Globus pallidus (tissue), 1 donor: ENCODE data around the gene FMN2.
"Not testable (repeated sequence)": the region's sequence is repeated elsewhere in the genome, so short reads cannot be mapped to it uniquely, and the experiment has no call there.

Experiments used
- DNase-seq: peaks from one replicate; pipeline ENCODE4 v3.0.0-alpha.2; 2015; ENCODE audit warnings: low spot score

The FMN2 gene

GRCh38 chr1:240362826-240363225 lies 271.1 kb downstream of the FMN2 start:
- no peak for DNase-seq

GRCh38 chr1:240363315-240363714 lies 271.6 kb downstream of the FMN2 start:
- no peak for DNase-seq

GRCh38 chr1:240363914-240364313 lies 272.2 kb downstream of the FMN2 start:
- DNase-seq: no peak

GRCh38 chr1:240366636-240367035 lies 275.0 kb downstream of the FMN2 start:
- DNase-seq: no peak

- no peak for DNase-seq
These were observed 293.9 kb downstream of the FMN2 start for GRCh38 chr1:240385551-240385950.

- DNase-seq: no peak
These were observed 294.6 kb downstream of the FMN2 start for GRCh38 chr1:240385985-240386978.

GRCh38 chr1:240387051-240387450 lies 295.4 kb downstream of the FMN2 start:
- no peak for DNase-seq

GRCh38 chr1:240391660-240392260 lies 300.1 kb downstream of the FMN2 start:
- DNase-seq: no peak

GRCh38 chr1:240394353-240394752 lies 302.7 kb downstream of the FMN2 start:
- DNase-seq: no peak

GRCh38 chr1:240395336-240395735 lies 303.7 kb downstream of the FMN2 start:
- no peak for DNase-seq

- DNase-seq: no peak
These were observed 307.7 kb downstream of the FMN2 start for GRCh38 chr1:240399381-240399780.

GRCh38 chr1:240401731-240402130 lies 310.0 kb downstream of the FMN2 start:
- no peak for DNase-seq

- no peak for DNase-seq
These were observed 310.6 kb downstream of the FMN2 start for GRCh38 chr1:240402326-240402725.

- DNase-seq: no peak
These were observed 312.6 kb downstream of the FMN2 start for GRCh38 chr1:240404286-240404685.

GRCh38 chr1:240405751-240406150 lies 314.1 kb downstream of the FMN2 start:
- no peak for DNase-seq

- DNase-seq: no peak
These were observed 315.7 kb downstream of the FMN2 start for GRCh38 chr1:240407407-240407806.

GRCh38 chr1:240409615-240410014 lies 317.9 kb downstream of the FMN2 start:
- no peak for DNase-seq

- no peak for DNase-seq
These were observed 322.0 kb downstream of the FMN2 start for GRCh38 chr1:240413732-240414131.

GRCh38 chr1:240414237-240414636 lies 322.6 kb downstream of the FMN2 start:
- no peak for DNase-seq

- DNase-seq: not testable (repeated sequence)
These were observed 323.3 kb downstream of the FMN2 start for GRCh38 chr1:240415011-240415410.

GRCh38 chr1:240415532-240415931 lies 323.8 kb downstream of the FMN2 start:
- no peak for DNase-seq

GRCh38 chr1:240417317-240417716 lies 325.6 kb downstream of the FMN2 start:
- no peak for DNase-seq

- DNase-seq: no peak
These were observed 329.1 kb downstream of the FMN2 start for GRCh38 chr1:240420766-240421165.
